GM18907 (cell line): ENCODE results near the gene TSPAN11.

Experiments
- ATAC-seq: cut with Tn5 transposase; IDR thresholded peaks from one replicate; pipeline ENCODE4 v1.9.1; 2021; ENCODE audit warnings: mild to moderate bottlenecking, moderate library complexity; ENCODE audit not compliant: unreplicated experiment

The TSPAN11 gene

DNA sequence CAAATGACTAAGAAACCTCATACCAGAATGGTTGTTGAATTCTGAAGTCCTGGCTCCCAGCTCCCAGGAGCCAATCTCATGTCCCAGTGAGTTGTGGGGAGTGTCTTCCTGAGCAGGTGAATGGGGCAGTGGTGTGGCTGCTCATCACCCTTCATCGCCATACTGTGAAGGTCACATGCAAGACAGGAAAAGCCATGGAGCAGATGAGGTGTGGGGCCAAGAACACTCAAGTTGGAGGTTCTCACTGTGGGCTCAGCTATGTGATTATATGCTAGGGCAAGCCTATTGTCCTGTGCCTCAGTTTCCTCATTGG is 16.6 kb upstream of the TSPAN11 start:
- no peak for ATAC-seq

DNA sequence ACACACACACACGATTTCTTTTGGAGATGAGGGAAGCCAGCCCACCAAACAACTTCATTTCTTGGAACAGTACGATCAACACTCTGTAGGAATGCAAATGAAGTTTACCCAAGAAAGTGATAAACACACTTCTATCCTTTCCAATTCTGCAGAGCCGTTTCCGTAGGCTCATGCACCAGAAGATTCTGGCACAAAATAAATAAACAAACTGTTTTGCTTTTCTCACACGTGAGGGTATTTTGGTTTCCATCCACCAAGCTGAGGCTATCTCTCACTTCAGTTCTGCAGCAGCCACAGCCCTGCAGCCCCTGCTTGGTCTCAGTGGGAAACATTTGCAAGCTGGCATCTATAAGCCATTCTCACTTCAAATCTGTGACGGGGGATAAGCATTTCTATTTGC is 15.3 kb upstream of the TSPAN11 start:
- ATAC-seq, result no peak

DNA sequence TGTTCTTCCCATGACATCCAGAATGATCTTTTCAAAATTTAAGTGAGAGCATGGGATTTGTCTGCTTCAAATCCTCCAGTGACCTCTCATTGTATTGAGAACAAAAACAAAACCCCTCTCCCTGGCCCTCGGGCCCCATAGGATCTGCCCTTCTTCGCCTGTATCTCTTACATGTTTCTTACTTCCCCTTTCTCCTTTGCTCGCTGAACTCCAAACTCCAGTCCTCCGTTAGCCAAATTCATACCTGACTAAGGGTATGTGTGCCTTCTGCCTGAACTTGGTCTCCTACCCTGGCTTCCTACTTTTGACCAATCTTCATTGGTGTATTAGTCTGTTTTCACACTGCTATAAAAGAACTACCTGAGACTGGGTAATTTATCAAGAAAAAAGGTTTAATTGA is 13.2 kb upstream of the TSPAN11 start:
- no peak for ATAC-seq

DNA sequence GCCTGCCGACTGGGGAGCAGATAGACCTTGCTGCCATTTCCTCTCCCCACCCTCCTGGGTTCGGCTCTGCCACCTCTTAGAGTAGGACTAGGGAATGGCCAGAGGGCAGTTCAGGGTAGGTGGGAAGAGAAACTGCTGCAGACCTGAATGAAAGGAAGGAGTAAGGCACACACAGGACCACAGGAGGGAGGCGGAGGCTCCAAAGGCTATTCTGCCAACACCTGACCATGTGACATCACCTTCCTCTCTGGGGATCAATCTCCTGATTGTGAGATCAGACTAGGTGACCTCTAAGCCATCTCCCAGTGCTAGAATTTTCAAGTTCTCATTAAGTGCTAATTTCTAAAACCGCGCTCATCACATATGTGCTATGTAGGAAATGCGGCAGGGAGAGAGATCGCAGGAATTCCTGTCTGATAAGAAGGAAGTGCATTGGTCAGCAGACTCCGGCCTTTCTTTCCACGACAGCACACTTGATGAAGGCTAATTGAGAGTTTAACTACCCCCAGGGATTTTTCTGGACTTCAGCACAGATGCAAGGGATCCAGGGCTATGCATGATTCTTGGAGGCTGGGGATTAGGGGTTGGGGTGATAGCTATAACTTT is 11.5 kb upstream of the TSPAN11 start:
- ATAC-seq, result no peak

DNA sequence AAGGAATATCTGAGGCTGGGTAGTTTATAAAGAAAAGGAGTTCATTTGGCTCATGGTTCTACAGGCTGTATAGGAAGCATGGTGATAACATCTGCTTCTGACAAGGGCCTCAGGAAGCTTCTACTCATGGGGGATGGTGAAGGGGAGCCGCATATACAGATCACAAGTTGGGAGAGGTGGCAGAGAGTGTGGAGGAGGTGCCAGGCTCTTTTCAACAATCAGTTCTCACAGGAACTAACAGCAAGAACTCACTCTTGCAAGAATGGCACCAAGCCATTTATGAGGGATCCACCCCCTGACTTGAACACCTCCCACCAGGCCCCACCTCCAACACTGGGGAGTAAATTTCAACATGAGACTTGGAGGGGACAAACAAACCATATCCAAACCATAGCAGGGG is 3.5 kb upstream of the TSPAN11 start:
- ATAC-seq, result no peak

DNA sequence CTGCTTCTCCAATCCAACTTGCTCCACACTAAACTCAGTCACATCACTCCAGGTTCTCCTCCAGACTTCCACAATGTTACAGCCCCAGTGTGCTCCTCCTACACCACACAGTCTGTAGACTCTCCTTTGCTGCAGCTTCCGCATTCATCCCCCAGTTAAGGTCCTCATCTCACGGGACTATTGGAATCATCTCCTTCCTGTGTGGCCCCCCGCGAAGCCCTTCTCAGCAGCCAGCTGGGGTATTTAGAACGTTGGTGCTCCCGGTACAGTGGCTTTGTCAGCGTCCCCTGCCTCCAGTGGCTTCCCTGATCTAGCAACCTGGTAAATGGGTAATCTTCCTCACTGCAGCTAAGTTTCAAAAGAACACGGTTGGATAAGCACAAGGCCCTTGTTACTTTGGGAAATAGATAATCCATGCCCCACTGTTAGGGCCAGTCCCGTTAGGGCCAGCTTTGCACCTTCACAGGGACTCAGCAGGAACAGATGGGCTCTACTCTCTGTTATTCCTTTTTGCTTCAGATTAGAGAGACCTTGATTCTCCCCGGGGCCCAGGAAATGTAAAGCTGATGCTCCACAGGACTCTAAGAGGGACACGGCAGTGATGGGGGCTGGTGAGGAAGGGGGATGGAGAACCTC is 823 bp upstream of the TSPAN11 start:
- ATAC-seq, result no peak

DNA sequence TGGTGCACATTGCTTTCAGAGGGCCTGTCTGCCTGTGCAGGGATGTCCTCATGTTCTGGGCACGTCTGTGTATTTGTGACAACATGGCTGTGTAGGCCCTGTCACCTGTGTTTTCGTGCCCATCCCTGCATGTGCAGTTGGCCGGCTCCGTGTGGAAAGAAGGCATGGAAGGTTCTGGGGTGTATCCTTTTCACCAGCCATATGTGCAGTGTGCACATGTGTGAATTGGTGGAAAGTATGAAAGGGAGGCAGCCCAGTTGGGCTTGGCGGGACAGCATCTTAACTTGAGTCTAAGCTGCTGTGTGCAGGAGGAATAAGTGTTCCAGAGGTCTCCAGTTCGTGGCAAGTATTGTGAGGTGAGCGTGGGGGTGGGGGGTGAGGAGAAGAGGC is 669 bp downstream of the TSPAN11 start:
- ATAC-seq, result no peak

DNA sequence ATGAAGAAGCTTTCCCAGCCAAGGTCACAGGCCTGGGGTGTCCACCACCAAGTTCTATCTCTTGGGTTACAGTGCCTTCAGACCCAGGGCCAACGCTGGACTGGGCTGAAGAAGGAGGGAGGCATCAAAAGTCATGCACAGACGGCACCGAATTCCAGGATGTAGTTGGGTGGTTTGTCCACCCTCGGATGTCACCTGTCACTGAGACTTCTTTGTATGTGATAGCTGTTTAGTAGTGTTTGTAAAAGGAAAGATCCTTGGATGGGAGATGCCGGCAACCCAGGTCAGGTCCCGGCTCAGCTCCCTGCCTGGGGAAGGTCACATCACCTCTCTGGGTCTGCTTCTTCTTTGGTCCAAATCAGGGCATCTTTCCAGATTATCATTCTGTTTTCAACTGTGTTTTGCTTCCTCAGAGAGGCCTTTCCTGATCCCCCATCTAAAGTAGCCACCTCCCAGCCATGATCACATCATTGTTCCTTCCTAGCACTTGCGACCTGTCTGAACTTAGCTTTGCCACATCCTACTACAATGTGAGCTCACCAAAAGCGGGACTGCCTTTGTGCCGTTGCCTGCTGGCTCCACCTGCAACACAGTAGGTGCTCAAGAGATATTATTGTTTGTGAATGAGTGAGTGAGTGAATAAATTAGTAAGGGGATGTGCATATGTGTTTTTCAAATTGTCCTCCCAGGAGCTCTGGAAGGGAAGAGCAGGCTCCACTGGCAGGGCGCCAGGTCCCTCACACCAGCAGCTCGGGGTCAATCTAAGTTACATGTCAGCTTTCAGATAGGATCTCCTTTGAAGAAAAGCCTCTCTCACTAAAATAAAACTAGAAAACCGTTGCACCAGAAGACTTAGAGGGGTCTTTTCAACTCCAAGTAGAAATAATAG is 2.1 kb downstream of the TSPAN11 start:
- ATAC-seq, result no peak

DNA sequence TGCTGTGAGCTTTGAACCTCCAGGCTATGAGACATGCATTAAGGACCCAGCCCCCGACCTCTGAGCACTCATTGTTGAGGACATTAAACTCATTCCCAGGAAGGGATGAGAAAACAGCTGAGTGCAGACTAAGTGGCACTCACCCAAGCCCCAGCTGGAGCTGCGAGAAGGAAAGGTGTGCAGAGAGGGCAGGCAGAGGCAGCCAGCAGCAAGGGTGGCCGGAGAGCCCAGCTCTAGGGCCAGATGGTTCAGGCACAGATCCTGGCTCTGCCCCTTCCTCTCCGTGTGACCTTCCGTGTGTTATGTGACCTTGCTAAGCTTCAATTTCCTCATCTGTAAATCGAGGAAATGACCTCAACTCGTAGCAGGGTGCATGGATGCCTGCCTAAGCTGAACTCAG is 3.7 kb downstream of the TSPAN11 start:
- no peak for ATAC-seq

DNA sequence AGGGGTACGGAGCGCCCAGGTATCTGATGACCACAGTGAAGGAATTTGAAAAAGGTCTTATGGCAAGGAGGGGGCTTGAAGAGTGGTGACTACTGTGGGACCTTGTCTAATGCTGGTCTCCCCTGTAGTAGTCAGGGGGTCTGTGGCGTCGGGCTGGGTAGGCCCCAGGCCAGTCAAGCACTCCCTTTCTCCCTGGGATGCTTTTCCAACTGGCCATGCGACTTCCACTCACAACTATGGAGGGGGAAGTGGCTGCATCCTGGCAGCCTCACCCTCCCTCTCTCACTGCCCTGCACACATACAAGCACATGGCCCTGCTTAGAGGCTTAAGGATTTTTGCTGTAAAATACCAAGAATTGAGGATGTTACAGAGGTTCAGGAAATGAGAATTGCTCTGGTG is 4.1 kb downstream of the TSPAN11 start:
- no peak for ATAC-seq

DNA sequence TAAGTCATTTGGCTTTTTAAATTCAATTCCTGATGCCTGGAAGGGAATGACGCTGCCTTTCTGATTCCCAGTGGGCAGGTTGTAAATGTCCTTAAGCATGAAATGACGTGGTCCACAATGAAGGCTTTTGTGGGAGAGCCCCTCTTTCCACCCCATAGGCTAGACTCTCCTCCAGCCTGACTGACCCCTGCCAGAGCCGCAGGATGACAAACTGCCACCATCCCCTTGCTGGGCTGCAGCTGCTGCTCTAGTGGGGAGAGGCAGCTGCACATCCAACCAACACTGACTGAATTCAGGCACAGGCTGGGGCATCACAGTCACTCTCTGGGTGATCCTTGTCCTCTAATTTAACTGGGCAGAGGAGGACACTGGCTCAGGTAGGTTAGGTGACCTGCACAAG is 6.3 kb downstream of the TSPAN11 start:
- no peak for ATAC-seq

DNA sequence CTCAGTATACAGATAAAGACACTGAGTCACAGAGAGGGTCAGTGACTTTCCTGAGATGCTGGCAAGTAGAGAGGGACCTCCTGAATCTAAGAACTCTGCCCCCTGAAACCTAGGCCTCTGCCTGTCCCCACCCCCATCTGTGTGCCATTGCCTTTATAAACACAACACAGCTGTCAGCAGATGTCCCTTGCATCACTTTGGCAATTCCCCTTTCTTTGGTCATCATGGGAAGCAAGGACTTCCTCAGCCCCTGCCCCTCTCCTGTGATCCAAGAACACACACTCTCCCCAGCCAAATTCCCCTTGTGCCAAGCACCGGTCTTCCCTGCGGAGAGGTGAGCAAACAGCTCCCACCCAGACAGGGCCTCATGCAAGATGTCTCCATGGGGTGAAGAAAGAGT is 8.3 kb downstream of the TSPAN11 start:
- no peak for ATAC-seq

DNA sequence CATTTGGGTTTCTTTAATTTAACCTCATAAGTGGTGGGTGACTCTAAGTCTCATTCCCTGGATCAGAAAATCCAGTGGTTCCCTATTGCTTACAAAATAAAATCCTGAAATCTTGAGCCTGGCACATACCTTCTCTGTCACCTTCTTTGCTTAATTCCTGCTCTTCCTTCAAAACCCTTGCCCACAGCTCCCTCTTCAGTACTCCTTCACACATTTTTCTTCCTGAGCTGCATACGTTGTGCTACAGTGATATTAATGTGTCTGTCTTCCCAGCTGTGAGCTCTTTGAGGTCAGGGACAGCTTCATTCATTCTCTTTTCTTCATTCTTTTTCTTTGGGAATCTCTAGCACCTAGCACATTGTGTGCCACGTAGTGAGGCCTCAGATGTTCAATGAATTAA is 9.5 kb downstream of the TSPAN11 start:
- ATAC-seq, result no peak

DNA sequence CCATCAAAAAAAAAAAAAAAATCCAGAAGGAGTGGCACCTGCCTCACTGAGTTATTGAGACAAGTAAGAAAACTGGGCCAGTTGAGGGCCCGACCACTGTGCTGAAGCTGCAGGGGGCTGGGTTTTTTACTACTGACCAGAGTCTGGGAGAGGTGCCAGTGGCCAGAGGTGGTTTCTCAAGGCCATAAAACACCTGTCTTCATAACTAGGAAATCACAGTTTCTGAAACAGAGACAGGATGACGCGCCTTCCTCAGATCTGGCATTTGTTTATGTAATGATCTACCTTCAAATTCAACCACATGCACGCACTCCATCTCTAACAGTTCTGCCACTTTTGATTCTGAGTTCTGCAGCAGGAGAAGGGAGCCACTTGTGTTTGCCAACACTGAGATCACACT is 12.7 kb downstream of the TSPAN11 start:
- ATAC-seq, result no peak

DNA sequence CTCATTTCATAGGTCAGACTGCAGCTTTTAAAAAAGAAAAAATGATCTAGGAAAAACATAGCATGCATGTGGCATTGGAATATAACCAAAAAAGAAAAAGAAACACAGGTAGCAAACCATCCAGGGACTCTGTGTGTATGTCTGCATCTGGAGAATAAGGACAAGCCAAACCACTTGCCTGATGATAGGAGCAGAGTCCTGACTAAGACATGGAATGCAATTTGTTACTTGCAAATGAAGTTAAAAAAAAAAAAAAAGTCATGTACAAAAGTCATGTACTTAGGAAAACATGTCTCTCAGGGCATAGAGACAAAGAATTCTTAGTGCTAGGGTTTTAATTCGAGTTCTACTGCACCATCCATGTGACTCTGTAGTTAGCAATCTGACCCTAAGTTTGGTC is 15.9 kb downstream of the TSPAN11 start:
- ATAC-seq, result no peak

DNA sequence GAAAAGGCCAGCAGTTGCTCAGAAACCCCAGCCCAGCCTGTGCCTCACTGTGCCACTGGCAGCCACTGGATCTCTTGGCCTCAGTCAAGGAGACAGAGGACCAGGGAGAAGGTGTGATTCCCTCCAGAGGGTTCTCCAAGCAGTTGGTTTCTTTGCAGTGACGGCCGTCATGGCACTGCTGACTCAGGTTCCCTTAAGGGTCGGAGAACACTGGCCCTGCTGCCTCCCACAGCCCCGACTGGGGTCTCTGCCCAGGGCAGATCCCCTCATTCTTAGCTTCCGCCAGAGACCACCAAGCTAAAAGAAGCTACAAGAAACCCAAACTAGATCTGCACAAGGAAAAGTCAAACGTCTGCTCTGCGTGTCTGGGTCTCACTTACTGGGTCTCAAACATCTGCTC is 16.4 kb downstream of the TSPAN11 start:
- no peak for ATAC-seq

DNA sequence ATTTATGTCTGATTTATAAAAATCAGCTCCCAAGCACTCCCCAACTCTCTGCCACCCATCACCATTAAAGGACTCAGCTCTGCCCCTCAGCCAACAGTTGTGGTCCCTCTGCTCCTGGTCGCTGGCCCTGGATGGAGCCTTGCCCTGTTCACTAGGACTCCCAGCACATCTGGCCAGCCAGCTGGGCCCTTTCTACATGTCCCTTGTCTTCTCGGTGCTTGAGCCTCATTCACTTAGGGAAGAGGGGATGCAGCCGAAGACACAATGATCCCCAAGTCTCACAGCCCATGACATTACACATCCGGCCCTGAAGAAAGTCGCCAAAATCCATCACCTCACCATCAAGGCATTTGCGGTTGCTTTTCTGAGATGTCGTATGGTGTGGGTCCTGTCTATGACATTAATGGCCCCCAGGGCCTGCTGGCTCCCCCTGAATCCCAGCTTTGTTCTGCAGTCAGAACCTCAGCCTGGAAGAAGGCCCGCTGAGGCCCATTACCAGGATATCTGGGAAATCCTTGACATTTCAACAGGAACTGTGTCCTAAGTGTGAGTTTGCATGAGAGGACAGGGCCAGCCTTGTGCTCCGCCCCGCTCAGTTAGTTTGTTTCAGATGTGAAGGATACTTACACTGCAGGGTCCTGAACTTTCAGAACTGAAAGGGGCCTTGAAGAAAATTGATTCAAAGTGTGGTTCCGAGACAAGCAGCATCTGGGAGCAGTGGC is 19.1 kb downstream of the TSPAN11 start:
- ATAC-seq, result no peak

DNA sequence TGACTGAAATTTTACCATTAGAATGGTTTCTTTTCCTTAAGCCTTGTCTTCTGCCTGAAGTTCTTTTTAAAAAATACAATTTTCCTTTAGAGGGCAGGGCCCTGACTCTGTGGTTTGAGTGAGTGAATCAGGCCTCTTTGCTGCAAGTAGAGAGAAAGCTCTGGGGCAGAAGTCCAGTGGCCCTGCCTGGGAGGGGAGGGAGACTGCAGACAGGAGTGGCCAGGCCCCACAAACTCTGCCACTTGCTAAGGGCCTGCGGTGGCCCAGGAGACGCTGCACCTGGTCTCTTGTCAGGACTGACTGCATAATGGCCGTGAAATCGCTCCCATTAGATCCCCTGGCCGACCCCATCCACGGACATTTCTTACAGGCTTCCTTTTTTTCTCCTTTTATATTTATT is 25.5 kb downstream of the TSPAN11 start:
- no peak for ATAC-seq

DNA sequence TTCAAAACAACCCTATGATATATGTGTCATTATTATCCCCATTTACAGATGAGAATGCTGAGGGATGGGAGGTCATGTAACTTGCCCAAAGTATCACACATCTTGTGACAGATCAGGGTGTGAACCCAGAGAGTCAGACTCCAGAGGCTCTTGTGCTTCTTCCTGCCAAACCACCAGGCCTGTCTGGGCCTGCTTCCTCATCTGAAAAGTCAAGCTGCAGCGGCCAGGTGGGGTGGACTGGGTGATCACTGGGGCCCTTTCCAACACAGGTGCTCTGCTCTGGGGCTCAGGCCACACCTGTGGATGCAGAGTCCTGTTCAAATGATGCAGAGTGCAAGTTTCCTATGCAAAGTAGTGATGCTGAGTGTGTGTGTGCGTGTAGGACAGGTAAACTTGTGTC is 26.7 kb downstream of the TSPAN11 start:
- no peak for ATAC-seq

DNA sequence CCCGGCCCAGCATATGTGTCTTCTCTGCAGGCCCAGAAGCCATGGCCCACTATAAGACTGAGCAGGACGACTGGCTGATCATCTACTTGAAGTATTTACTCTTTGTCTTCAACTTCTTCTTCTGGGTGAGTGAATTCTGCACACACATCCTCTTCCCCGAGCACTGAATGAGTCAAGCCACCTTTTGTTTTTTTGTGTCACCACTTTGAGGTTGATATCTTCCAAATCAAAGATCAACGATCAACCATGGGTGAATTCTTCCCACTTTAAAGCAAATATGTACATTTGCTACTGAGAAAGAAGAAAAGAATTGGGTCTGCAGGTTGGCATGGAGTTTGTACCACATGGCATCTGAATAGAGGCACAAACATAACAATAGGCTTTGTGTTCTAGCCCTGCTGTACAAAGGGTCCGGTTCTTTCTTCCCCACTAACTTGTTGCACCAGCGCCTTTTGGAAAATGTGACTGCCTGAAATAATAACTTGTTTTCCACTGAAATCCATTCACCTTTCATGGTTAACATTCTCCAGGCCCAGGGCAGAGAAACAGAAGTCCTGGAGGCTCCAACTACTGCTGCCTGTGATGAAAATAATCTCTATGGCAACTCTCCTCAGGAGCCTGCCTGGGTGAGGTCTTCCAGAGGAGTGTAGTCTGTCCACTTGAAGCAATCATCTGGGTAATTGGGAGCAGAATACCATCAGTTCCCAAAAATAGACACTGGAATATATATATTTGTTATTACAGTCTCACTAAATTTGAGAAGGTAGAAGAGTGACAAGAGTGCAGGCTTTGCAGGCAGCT is 27.6 kb downstream of the TSPAN11 start:
- no peak for ATAC-seq

DNA sequence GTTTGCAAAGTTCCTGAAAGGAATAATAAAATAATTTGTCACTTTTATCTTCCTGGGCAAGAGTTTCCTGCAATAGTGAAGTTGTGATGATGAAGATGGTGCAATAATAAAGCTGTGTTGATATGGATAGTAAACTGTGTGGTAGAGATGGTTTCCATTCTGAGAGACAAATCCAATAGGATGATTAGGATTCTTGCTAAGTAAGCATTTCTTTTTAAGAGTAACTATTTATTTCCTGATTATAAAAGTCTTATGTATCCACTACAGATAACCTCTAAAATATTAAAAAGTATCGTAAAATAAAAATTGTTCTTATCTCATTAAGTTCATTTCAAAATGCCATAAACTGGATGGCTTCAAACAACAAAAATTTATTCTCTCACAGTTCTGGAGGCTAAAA is 28.7 kb downstream of the TSPAN11 start:
- no peak for ATAC-seq
